AG09309 (cell line): ENCODE results near the gene METTL9.

ENCODE experiments used
- DNase-seq: peaks from one replicate; pipeline ENCODE4 v3.0.0-alpha.2; 2010; ENCODE audit warnings: low read depth
- H3K4me3 ChIP-seq: 2 replicates; pipeline ENCODE4 v1.5.1; 2011; ENCODE audit warnings: mild to moderate bottlenecking, low read depth, low read length, moderate library complexity; ENCODE audit not compliant: control insufficient read depth
- CTCF ChIP-seq: IDR thresholded peaks from 2 replicates; pipeline ENCODE4 v1.5.1; 2011; ENCODE audit warnings: mild to moderate bottlenecking, low read depth, low read length, inconsistent platforms; ENCODE audit not compliant: insufficient read depth, control insufficient read depth; ENCODE audit errors: missing control alignments

The METTL9 gene

GRCh38 chr16:21613781-21614180, 14.4 kb downstream of the METTL9 start:
- H3K4me3 ChIP-seq: no peak overlapping the region
- TF ChIP-seq CTCF: no peak
- no peak for DNase-seq

- TF ChIP-seq CTCF: no peak
- no peak for DNase-seq
- no peak overlapping the region for H3K4me3 ChIP-seq
Measured at GRCh38 chr16:21614896-21615295, 15.5 kb downstream of the METTL9 start.

GRCh38 chr16:21617607-21618006, 18.2 kb downstream of the METTL9 start:
- no peak overlapping the region for H3K4me3 ChIP-seq
- DNase-seq: no peak
- TF ChIP-seq CTCF: no peak

- no peak overlapping the region for H3K4me3 ChIP-seq
- no peak for DNase-seq
- no peak for TF ChIP-seq CTCF
Measured at GRCh38 chr16:21618281-21618680, 18.9 kb downstream of the METTL9 start.

- no peak overlapping the region for H3K4me3 ChIP-seq
- no peak for DNase-seq
- no peak for TF ChIP-seq CTCF
Measured at GRCh38 chr16:21619765-21620425, 20.5 kb downstream of the METTL9 start.

GRCh38 chr16:21620592-21620991, 21.2 kb downstream of the METTL9 start:
- TF ChIP-seq CTCF: no peak
- no peak for DNase-seq

More at GRCh38 chr16:21620592-21620991, 21.2 kb downstream of the METTL9 start:
- H3K4me3 ChIP-seq: no peak overlapping the region
